Upper lobe of left lung (tissue), 4 donors: ENCODE data around the gene STOX1.
"Not testable (repeated sequence)": the region's sequence is repeated elsewhere in the genome, so short reads cannot be mapped to it uniquely, and the experiment has no call there.

Source experiments
- EP300 ChIP-seq, 4 donors: sonication (generic); formaldehyde crosslinking; IDR thresholded peaks; one replicate each; pipeline ENCODE4 v1.5.1; 2017; ENCODE audit warnings: antibody characterized with exemption in 4 of 4, control low read depth in 2 of 4
- POLR2A ChIP-seq, 4 donors: fragments of 450-650 bp; IDR thresholded peaks; one replicate each; pipeline ENCODE4 v1.5.1; 2016 to 2017; ENCODE audit warnings: antibody characterized with exemption in 4 of 4, mild to moderate bottlenecking in 2 of 4
- POLR2AphosphoS5 ChIP-seq, 2 donors: sonication (generic); formaldehyde crosslinking; IDR thresholded peaks; one replicate each; pipeline ENCODE4 v1.5.1; 2017; ENCODE audit warnings: antibody characterized with exemption in 2 of 2
- TF ChIP-seq, protein P1 (sequence below), 6 experiments: fragments of 450-650 bp in 4 of 6; fragments of 200-600 bp in 2 of 6; sonication (generic) in 2 of 6; IDR thresholded peaks; one replicate each; pipeline ENCODE4 v1.5.1; 2016 to 2019; ENCODE audit warnings: antibody characterized with exemption in 6 of 6

DNA sequence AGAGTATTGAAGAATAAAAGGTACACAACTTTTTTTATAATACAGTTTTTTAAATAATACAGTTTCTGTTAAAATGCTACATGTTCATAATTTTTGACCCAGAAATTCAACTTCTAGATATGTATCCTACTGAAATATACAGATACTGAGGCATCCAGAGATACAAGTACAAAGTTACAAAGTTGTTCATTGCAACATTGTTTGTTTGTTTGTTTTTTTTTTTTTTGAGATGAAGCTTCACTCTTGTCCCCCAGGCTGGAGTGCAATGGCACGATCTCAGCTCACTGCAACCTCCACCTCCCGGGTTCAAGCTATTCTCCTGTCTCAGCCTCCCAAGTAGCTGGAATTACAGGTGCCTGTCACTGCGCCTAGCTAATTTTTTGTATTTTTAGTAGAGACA, 105.5 kb downstream of the STOX1 start:
- TF ChIP-seq, protein P1, sequence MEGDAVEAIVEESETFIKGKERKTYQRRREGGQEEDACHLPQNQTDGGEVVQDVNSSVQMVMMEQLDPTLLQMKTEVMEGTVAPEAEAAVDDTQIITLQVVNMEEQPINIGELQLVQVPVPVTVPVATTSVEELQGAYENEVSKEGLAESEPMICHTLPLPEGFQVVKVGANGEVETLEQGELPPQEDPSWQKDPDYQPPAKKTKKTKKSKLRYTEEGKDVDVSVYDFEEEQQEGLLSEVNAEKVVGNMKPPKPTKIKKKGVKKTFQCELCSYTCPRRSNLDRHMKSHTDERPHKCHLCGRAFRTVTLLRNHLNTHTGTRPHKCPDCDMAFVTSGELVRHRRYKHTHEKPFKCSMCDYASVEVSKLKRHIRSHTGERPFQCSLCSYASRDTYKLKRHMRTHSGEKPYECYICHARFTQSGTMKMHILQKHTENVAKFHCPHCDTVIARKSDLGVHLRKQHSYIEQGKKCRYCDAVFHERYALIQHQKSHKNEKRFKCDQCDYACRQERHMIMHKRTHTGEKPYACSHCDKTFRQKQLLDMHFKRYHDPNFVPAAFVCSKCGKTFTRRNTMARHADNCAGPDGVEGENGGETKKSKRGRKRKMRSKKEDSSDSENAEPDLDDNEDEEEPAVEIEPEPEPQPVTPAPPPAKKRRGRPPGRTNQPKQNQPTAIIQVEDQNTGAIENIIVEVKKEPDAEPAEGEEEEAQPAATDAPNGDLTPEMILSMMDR (IDR thresholded peaks at IDR 0.05): not testable (repeated sequence)
- not testable (repeated sequence) for TF ChIP-seq POLR2A, POLR2AphosphoS5, EP300 (IDR thresholded peaks at IDR 0.05)
